Epithelial cell of proximal tubule (primary cell): ENCODE results near the gene GNAT1. TPM values are rescaled to one million over a fixed set of nuclear protein-coding genes. Genes with fewer than 3 reads are reported as not detected.

Source experiments
- DNase-seq: peaks from one replicate; pipeline ENCODE4 v3.0.0-alpha.2; 2011; ENCODE audit warnings: low read depth
- H3K4me3 ChIP-seq: 2 replicates; pipeline ENCODE4 v1.5.1; 2011; ENCODE audit warnings: low read depth, mild to moderate bottlenecking, low read length
- total RNA-seq: library from RNA; depleted of rRNA; stranded (reverse); fragments of >200 nt; gene quantifications from 2 replicates; pipeline ENCODE4 v1.2.3, GENCODE V29; 2015
- TF ChIP-seq, protein P1 (sequence below): conservative IDR thresholded peaks from 2 replicates; pipeline ENCODE4 v1.5.1; 2012; ENCODE audit warnings: low read depth, mild to moderate bottlenecking, low read length

GNAT1 gene
- total RNA-seq: not detected in 2 replicates

DNA sequence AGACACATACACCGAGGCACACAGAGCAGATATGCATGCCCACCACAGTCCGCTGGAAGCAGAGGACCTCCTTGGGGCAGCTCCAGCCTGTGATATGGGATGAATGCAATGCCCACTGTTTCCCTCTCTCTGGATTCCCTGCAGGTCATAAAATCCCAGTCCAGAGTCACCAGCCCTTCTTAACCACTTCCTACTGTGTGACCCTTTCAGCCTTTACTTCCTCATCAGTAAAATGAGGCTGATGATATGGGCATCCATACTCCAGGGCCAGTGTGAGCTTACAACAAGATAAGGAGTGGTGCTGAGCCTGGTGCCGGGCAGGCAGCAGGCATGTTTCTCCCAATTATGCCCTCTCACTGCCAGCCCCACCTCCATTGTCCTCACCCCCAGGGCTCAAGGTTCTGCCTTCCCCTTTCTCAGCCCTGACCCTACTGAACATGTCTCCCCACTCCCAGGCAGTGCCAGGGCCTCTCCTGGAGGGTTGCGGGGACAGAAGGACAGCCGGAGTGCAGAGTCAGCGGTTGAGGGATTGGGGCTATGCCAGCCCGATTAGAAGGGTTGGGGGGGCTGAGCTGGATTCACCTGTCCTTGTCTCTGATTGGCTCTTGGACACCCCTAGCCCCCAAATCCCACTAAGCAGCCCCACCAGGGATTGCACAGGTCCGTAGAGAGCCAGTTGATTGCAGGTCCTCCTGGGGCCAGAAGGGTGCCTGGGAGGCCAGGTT lies at the start of gene GNAT1:
Gene GNAT1 (plus strand): TSS at position 675 of the 725 bp plus-strand sequence. CDS start 116 bp downstream, outside the sequence.
- H3K4me3 ChIP-seq: no peak within 1 kb of the TSS
- no peak for DNase-seq
- TF ChIP-seq, protein P1, sequence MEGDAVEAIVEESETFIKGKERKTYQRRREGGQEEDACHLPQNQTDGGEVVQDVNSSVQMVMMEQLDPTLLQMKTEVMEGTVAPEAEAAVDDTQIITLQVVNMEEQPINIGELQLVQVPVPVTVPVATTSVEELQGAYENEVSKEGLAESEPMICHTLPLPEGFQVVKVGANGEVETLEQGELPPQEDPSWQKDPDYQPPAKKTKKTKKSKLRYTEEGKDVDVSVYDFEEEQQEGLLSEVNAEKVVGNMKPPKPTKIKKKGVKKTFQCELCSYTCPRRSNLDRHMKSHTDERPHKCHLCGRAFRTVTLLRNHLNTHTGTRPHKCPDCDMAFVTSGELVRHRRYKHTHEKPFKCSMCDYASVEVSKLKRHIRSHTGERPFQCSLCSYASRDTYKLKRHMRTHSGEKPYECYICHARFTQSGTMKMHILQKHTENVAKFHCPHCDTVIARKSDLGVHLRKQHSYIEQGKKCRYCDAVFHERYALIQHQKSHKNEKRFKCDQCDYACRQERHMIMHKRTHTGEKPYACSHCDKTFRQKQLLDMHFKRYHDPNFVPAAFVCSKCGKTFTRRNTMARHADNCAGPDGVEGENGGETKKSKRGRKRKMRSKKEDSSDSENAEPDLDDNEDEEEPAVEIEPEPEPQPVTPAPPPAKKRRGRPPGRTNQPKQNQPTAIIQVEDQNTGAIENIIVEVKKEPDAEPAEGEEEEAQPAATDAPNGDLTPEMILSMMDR: no peak

DNA sequence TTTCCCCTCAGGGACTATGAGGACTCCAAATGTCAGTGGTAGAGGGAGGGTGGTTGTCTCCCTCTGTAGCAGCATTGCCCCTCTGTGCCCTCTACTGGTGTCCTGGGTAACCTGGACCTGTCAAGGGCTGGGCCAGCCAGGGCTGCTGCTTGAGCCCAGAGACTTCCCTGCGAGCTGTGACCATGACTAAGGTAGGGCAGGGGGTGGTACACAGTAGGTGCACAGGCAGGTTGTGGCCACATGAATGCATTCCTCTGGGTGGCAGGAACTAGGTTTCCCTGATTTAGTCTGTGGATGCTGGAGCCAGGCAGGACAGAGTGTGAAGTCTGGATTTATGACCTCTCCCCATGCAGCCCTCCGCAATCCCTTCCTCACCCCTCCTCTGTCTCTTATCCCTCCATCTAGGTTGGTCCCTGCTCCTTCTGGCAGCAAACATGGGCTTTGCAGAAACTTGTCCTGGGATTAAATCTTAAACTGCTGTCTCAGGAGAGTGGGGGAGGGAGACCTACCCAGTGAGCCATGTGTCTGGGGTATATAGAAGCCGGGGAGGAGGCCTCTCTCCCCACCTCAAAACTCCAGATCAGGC lies 45.0 kb upstream of the GNAT1 start:
- DNase-seq: no peak
- TF ChIP-seq, protein P1: peak; percentile 38
- H3K4me3 ChIP-seq: no peak overlapping the region

DNA sequence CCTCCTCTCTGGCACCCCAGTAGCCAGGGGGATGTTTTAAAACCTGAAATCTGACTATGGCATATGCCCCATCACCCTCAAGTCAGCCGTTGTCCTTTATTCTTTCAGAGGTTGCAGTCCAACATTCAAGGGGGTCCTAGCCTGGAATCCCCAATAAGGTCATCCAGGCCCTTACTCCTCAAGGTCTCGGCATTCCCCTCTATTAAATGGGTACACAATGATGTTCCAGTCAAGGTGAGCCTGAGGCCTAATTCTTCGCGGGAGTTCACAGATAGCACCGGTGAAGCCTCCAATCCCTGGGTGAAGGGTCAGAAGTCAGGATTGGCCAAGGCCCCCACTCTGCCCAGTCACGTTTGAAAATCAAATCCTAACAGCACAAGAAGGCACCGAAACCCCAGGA lies 44.4 kb upstream of the GNAT1 start:
- no peak overlapping the region for H3K4me3 ChIP-seq
- TF ChIP-seq, protein P1: no peak
- DNase-seq: no peak

DNA sequence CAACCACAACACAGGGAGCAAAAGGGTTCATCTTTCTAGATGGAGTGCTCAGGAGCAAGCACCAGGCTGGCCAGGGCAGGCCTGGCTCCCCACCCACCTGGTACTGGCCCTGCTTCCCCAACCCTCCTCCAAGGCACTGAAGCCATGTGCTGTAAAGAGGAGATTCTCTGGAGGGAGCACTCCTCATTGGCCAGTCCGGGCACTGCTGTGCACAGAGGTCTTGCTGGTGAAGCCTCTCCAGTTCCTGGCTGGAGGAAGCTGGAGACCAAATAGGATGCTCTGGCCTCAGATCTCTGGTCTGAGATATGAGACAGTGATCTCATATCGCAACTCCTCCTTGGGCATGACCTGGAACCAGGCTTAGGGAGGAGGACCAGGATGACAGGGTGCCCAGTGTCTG lies 44.0 kb upstream of the GNAT1 start:
- TF ChIP-seq, protein P1: no peak
- DNase-seq: no peak
- H3K4me3 ChIP-seq: no peak overlapping the region

DNA sequence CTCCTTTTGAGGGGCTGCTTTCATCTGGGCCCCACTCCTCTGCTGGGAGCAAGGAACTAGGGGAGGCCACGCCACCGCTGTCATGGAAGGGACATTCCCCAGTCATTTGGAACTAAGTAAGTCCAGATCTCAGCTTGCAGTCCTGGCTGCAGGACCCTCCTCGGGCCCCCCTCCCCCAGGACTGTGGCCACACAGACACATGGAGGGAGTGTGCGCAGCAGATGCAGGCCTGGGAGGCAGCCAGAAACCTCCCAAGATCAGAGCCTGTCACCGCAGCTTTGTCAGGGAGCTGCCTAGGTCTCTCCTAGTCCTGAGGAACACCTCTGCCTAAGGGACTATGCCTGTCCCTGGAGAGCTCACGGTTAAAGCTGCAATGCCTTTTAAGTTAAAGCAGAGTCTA lies 43.5 kb upstream of the GNAT1 start:
- no peak overlapping the region for H3K4me3 ChIP-seq
- DNase-seq: no peak
- TF ChIP-seq, protein P1: no peak

DNA sequence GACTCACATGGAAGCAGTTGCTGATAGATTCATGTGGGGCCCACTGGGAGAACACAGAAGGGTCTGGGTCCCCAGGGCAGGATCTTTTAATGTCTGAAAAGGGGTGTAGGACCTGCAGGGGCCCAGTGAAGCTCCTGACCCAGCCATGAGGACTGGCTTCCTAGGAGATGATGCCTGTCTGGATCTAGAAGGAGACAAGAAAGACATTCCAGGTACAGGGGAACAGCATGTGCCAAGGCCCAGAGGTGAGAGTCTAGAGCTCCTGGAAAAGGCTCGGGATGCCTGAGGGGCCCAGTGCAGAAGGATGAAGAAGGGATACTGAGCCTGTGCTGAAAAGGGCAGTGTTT lies 41.0 kb upstream of the GNAT1 start:
- DNase-seq: no peak
- TF ChIP-seq, protein P1: no peak
- no peak overlapping the region for H3K4me3 ChIP-seq
